ENCODE measurements around the gene ZBED6.

Gene ZBED6

GRCh38 chr1:203797948-203798655 lies 2.7 kb downstream of the ZBED6 start:
- Histone ChIP-seq H4K8ac (ENCODE audit: low read depth, low read length) (no peak overlapping the region), H3K27ac (replicated peaks; ENCODE audit: low read length) (no peak overlapping the region), H3K79me1 (ENCODE audit: low read depth, low read length) (peaks cover 3% of the 10 kb centered on the region), H3K27me3 (ENCODE audit: control insufficient read depth in 3 of 3, insufficient read depth in 3 of 3, low read depth in 1 of 3, low read length in 3 of 3) (no peaks in the 10 kb centered on the region), H3K4ac (ENCODE audit: low read length) (no peak overlapping the region), H3K18ac (ENCODE audit: low read length) (no peak overlapping the region), H2BK5ac (ENCODE audit: low read length) (no peak overlapping the region), H4K91ac (ENCODE audit: low read depth, low read length, poor library complexity) (no peak overlapping the region), H2BK15ac (ENCODE audit: low read length) (no peak overlapping the region), H3K36me3 (replicated peaks in 1 of 2; ENCODE audit: control insufficient read depth in 2 of 2, insufficient read depth in 2 of 2, low read length in 2 of 2) (peaks cover 12 to 63% of the 10 kb centered on the region in 2 donors), H3K14ac (ENCODE audit: low read length) (no peak overlapping the region), H2BK12ac (ENCODE audit: low read length) (no peak overlapping the region), H2AK5ac (ENCODE audit: low read depth, low read length) (no peak overlapping the region), H3K4me2 (ENCODE audit: insufficient read depth, low read length, poor library complexity, severe bottlenecking) (no peak overlapping the region), H3K23ac (ENCODE audit: low read depth, low read length, poor library complexity) (no peak overlapping the region), H2AFZ (ENCODE audit: low read length) (no peak overlapping the region), H3K4me3 (ENCODE audit: low read length in 2 of 2) (no peak overlapping the region), H3K9me3 (replicated peaks in 1 of 2; ENCODE audit: control insufficient read depth in 2 of 2, insufficient read depth in 1 of 2, low read depth in 1 of 2, low read length in 2 of 2) (peaks cover 9 to 42% of the 10 kb centered on the region in 2 donors), H3K4me1 (ENCODE audit: control insufficient read depth in 2 of 2, insufficient read depth in 1 of 2, low read depth in 1 of 2, low read length in 2 of 2) (peaks cover 1 to 4% of the 10 kb centered on the region in 2 donors), H3K9ac (ENCODE audit: low read depth, low read length, poor library complexity) (no peak overlapping the region), H2BK120ac (ENCODE audit: low read depth, low read length) (no peak overlapping the region)
- no CpG with 5 or more reads among the region's 6 CpGs for WGBS, 2 donors (ENCODE audit: extremely low coverage in 2 of 2, insufficient read length in 2 of 2, insufficient replicate concordance in 1 of 2)
- DNase-seq (ENCODE audit: low spot score), result no peak

GRCh38 chr1:203799157-203799556 lies 3.7 kb downstream of the ZBED6 start:
- no peak overlapping the region for H3K23ac ChIP-seq (ENCODE audit: low read depth, low read length, poor library complexity)
- no peak for DNase-seq (ENCODE audit: low spot score)
- peaks cover 3% of the 10 kb centered on the region for H3K79me1 ChIP-seq (ENCODE audit: low read depth, low read length)
- no peak overlapping the region for H4K8ac ChIP-seq (ENCODE audit: low read depth, low read length)
- H2BK5ac ChIP-seq (ENCODE audit: low read length), result no peak overlapping the region
- WGBS, 2 donors (ENCODE audit: extremely low coverage in 2 of 2, insufficient read length in 2 of 2, insufficient replicate concordance in 1 of 2), result no CpG with 5 or more reads among the region's 4 CpGs
- no peak overlapping the region for H2AFZ ChIP-seq (ENCODE audit: low read length)
- H3K4me1 ChIP-seq (ENCODE audit: control insufficient read depth in 2 of 2, insufficient read depth in 1 of 2, low read depth in 1 of 2, low read length in 2 of 2), result peaks cover 1 to 4% of the 10 kb centered on the region in 2 donors
- H2BK15ac ChIP-seq (ENCODE audit: low read length), result no peak overlapping the region
- H3K9ac ChIP-seq (ENCODE audit: low read depth, low read length, poor library complexity), result no peak overlapping the region
- H2BK12ac ChIP-seq (ENCODE audit: low read length), result no peak overlapping the region
- H4K91ac ChIP-seq (ENCODE audit: low read depth, low read length, poor library complexity), result no peak overlapping the region
- H3K36me3 ChIP-seq (replicated peaks in 1 of 2; ENCODE audit: control insufficient read depth in 2 of 2, insufficient read depth in 2 of 2, low read length in 2 of 2), result peaks cover 16 to 72% of the 10 kb centered on the region in 2 donors
- no peak overlapping the region for H3K4ac ChIP-seq (ENCODE audit: low read length)
- H3K18ac ChIP-seq (ENCODE audit: low read length), result no peak overlapping the region
- no peak overlapping the region for H3K4me3 ChIP-seq (ENCODE audit: low read length in 2 of 2)
- H3K27ac ChIP-seq (replicated peaks; ENCODE audit: low read length), result no peak overlapping the region
- no peak overlapping the region for H2AK5ac ChIP-seq (ENCODE audit: low read depth, low read length)
- H2BK120ac ChIP-seq (ENCODE audit: low read depth, low read length), result no peak overlapping the region
- H3K14ac ChIP-seq (ENCODE audit: low read length), result no peak overlapping the region
- no peak overlapping the region for H3K4me2 ChIP-seq (ENCODE audit: insufficient read depth, low read length, poor library complexity, severe bottlenecking)
- H3K27me3 ChIP-seq (ENCODE audit: control insufficient read depth in 3 of 3, insufficient read depth in 3 of 3, low read depth in 1 of 3, low read length in 3 of 3), result no peaks in the 10 kb centered on the region
- peaks cover 9 to 49% of the 10 kb centered on the region in 2 donors for H3K9me3 ChIP-seq (replicated peaks in 1 of 2; ENCODE audit: control insufficient read depth in 2 of 2, insufficient read depth in 1 of 2, low read depth in 1 of 2, low read length in 2 of 2)

GRCh38 chr1:203799971-203800370 lies 4.5 kb downstream of the ZBED6 start:
- H3K23ac ChIP-seq (ENCODE audit: low read depth, low read length, poor library complexity), result no peak overlapping the region
- no peak overlapping the region for H4K8ac ChIP-seq (ENCODE audit: low read depth, low read length)
- no peak overlapping the region for H2BK15ac ChIP-seq (ENCODE audit: low read length)
- peaks cover 1 to 4% of the 10 kb centered on the region in 2 donors for H3K4me1 ChIP-seq (ENCODE audit: control insufficient read depth in 2 of 2, insufficient read depth in 1 of 2, low read depth in 1 of 2, low read length in 2 of 2)
- no peaks in the 10 kb centered on the region for H3K27me3 ChIP-seq (ENCODE audit: control insufficient read depth in 3 of 3, insufficient read depth in 3 of 3, low read depth in 1 of 3, low read length in 3 of 3)
- no peak overlapping the region for H3K4ac ChIP-seq (ENCODE audit: low read length)
- no peak overlapping the region for H2BK12ac ChIP-seq (ENCODE audit: low read length)
- H4K91ac ChIP-seq (ENCODE audit: low read depth, low read length, poor library complexity), result no peak overlapping the region
- no peak overlapping the region for H3K4me3 ChIP-seq (ENCODE audit: low read length in 2 of 2)
- H2BK120ac ChIP-seq (ENCODE audit: low read depth, low read length), result no peak overlapping the region
- H3K9ac ChIP-seq (ENCODE audit: low read depth, low read length, poor library complexity), result no peak overlapping the region
- H3K36me3 ChIP-seq (replicated peaks in 1 of 2; ENCODE audit: control insufficient read depth in 2 of 2, insufficient read depth in 2 of 2, low read length in 2 of 2), result peaks cover 16 to 80% of the 10 kb centered on the region in 2 donors
- no peak overlapping the region for H3K18ac ChIP-seq (ENCODE audit: low read length)
- no peak overlapping the region for H3K27ac ChIP-seq (replicated peaks; ENCODE audit: low read length)
- H2AK5ac ChIP-seq (ENCODE audit: low read depth, low read length), result no peak overlapping the region
- H3K4me2 ChIP-seq (ENCODE audit: insufficient read depth, low read length, poor library complexity, severe bottlenecking), result no peak overlapping the region
- DNase-seq (ENCODE audit: low spot score), result no peak
- WGBS, 2 donors (ENCODE audit: extremely low coverage in 2 of 2, insufficient read length in 2 of 2, insufficient replicate concordance in 1 of 2), result no CpG with 5 or more reads among the region's 1 CpG
- H3K9me3 ChIP-seq (replicated peaks in 1 of 2; ENCODE audit: control insufficient read depth in 2 of 2, insufficient read depth in 1 of 2, low read depth in 1 of 2, low read length in 2 of 2), result peaks cover 9 to 49% of the 10 kb centered on the region in 2 donors
- no peak overlapping the region for H2AFZ ChIP-seq (ENCODE audit: low read length)
- H3K14ac ChIP-seq (ENCODE audit: low read length), result no peak overlapping the region
- no peak overlapping the region for H2BK5ac ChIP-seq (ENCODE audit: low read length)
- H3K79me1 ChIP-seq (ENCODE audit: low read depth, low read length), result peaks cover 6% of the 10 kb centered on the region

- DNase-seq (ENCODE audit: low spot score), result no peak
- Histone ChIP-seq H3K9me3 (replicated peaks in 1 of 2; ENCODE audit: control insufficient read depth in 2 of 2, insufficient read depth in 1 of 2, low read depth in 1 of 2, low read length in 2 of 2) (peaks cover 0 to 16% of the 10 kb centered on the region in 2 donors), H3K23ac (ENCODE audit: low read depth, low read length, poor library complexity) (no peak overlapping the region), H3K18ac (ENCODE audit: low read length) (no peak overlapping the region), H3K4me3 (ENCODE audit: low read length in 2 of 2) (no peak overlapping the region), H2BK5ac (ENCODE audit: low read length) (no peak overlapping the region), H2AFZ (ENCODE audit: low read length) (no peak overlapping the region), H2BK120ac (ENCODE audit: low read depth, low read length) (no peak overlapping the region), H3K14ac (ENCODE audit: low read length) (no peak overlapping the region), H2AK5ac (ENCODE audit: low read depth, low read length) (no peak overlapping the region), H4K91ac (ENCODE audit: low read depth, low read length, poor library complexity) (no peak overlapping the region), H4K8ac (ENCODE audit: low read depth, low read length) (no peak overlapping the region), H3K36me3 (replicated peaks in 1 of 2; ENCODE audit: control insufficient read depth in 2 of 2, insufficient read depth in 2 of 2, low read length in 2 of 2) (peaks cover 8 to 90% of the 10 kb centered on the region in 2 donors), H2BK12ac (ENCODE audit: low read length) (no peak overlapping the region), H3K27ac (replicated peaks; ENCODE audit: low read length) (no peak overlapping the region), H2BK15ac (ENCODE audit: low read length) (no peak overlapping the region), H3K27me3 (ENCODE audit: control insufficient read depth in 3 of 3, insufficient read depth in 3 of 3, low read depth in 1 of 3, low read length in 3 of 3) (no peaks in the 10 kb centered on the region), H3K9ac (ENCODE audit: low read depth, low read length, poor library complexity) (no peak overlapping the region), H3K79me1 (ENCODE audit: low read depth, low read length) (peaks cover 6% of the 10 kb centered on the region), H3K4ac (ENCODE audit: low read length) (no peak overlapping the region), H3K4me1 (ENCODE audit: control insufficient read depth in 2 of 2, insufficient read depth in 1 of 2, low read depth in 1 of 2, low read length in 2 of 2) (no peaks in the 10 kb centered on the region), H3K4me2 (ENCODE audit: insufficient read depth, low read length, poor library complexity, severe bottlenecking) (no peak overlapping the region)
- no CpG with 5 or more reads among the region's 7 CpGs for WGBS, 2 donors (ENCODE audit: extremely low coverage in 2 of 2, insufficient read length in 2 of 2, insufficient replicate concordance in 1 of 2)
Observed at GRCh38 chr1:203805689-203806088, 10.3 kb downstream of the ZBED6 start.
